Endodermal cell (in vitro differentiated cells): Measurements from ENCODE around the gene CD247. TPM values are rescaled to one million over a fixed set of nuclear protein-coding genes. Genes with fewer than 3 reads are reported as not detected.

Source experiments
- DNase-seq: peaks from one replicate; pipeline ENCODE4 v3.0.0-alpha.2; 2017
- H3K27ac ChIP-seq: 2 replicates; pipeline ENCODE4 v1.5.1; 2013; ENCODE audit warnings: mild to moderate bottlenecking, low read depth, low read length, moderate library complexity
- H3K27me3 ChIP-seq: 2 replicates; pipeline ENCODE4 v1.6.1; 2013; ENCODE audit warnings: mild to moderate bottlenecking, low read length, moderate library complexity; ENCODE audit not compliant: insufficient read depth, control insufficient read depth, poor library complexity, severe bottlenecking
- H3K36me3 ChIP-seq: 2 replicates; pipeline ENCODE4 v1.7.0; 2013; ENCODE audit warnings: mild to moderate bottlenecking, low read length, moderate library complexity; ENCODE audit not compliant: control insufficient read depth, insufficient read depth
- H3K4me1 ChIP-seq: one replicate; pipeline ENCODE4 v1.7.0; 2013; ENCODE audit warnings: low read length; ENCODE audit not compliant: control insufficient read depth, insufficient read depth
- H3K4me3 ChIP-seq: 2 replicates; pipeline ENCODE4 v1.5.1; 2013; ENCODE audit warnings: mild to moderate bottlenecking, low read length, moderate library complexity
- H3K9ac ChIP-seq: 2 replicates; pipeline ENCODE4 v1.6.1; 2013; ENCODE audit warnings: mild to moderate bottlenecking, low read length, moderate library complexity; ENCODE audit not compliant: poor library complexity, severe bottlenecking; ENCODE audit errors: extremely low read depth
- H3K9me3 ChIP-seq: 2 replicates; pipeline ENCODE4 v1.6.1; 2013; ENCODE audit warnings: mild to moderate bottlenecking, low read length, moderate library complexity; ENCODE audit not compliant: control insufficient read depth
- H3K27ac Mint-ChIP-seq: 2 replicates; pipeline ENCODE4 v1.8.0; 2020; ENCODE audit warnings: mixed read lengths
- H3K27me3 Mint-ChIP-seq: 2 replicates; pipeline ENCODE4 v1.8.0; 2021; ENCODE audit warnings: mild to moderate bottlenecking, mixed read lengths; ENCODE audit not compliant: insufficient read depth
- H3K36me3 Mint-ChIP-seq: 2 replicates; pipeline ENCODE4 v1.8.0; 2020; ENCODE audit warnings: low read depth, mixed read lengths
- H3K4me1 Mint-ChIP-seq: 2 replicates; pipeline ENCODE4 v1.8.0; 2020; ENCODE audit warnings: mixed read lengths
- H3K4me3 Mint-ChIP-seq: 2 replicates; pipeline ENCODE4 v1.8.0; 2020; ENCODE audit warnings: mild to moderate bottlenecking, moderate library complexity, mixed read lengths
- H3K9me3 Mint-ChIP-seq: 2 replicates; pipeline ENCODE4 v1.8.0; 2020; ENCODE audit warnings: mild to moderate bottlenecking, mixed read lengths
- WGBS, 2 experiments: methylation state at CpG; one replicate each; pipeline versions ENCODE4 v1.1.5 to v1.1.7; 2013; ENCODE audit warnings: missing lambda C conversion rate in 2 of 2, mixed read lengths in 1 of 2; ENCODE audit not compliant: insufficient coverage in 1 of 2, insufficient read length in 1 of 2; 5-methylcytosine and 5-hydroxymethylcytosine counted together
- total RNA-seq, 2 donors: library from RNA; stranded (reverse); fragmentation: NEBNext Ultra II Directional in 1 of 2; extraction: Animal tissue kit (Norgen Biotek cat#: 25700) in 1 of 2; gene quantifications; 2 replicates in 1 of 2; 3 replicates in 1 of 2; pipeline ENCODE4 v1.2.1, GENCODE V29; 2021
- TF ChIP-seq, protein P1 (sequence below): fragments of 200-600 bp; sonication (generic); conservative IDR thresholded peaks from 2 replicates; pipeline ENCODE4 v1.5.0; 2021; ENCODE audit warnings: antibody characterized with exemption, mild to moderate bottlenecking

CD247 gene
- total RNA-seq, 2 donors from 2014 or later = 0.46 to 0.55 TPM

DNA sequence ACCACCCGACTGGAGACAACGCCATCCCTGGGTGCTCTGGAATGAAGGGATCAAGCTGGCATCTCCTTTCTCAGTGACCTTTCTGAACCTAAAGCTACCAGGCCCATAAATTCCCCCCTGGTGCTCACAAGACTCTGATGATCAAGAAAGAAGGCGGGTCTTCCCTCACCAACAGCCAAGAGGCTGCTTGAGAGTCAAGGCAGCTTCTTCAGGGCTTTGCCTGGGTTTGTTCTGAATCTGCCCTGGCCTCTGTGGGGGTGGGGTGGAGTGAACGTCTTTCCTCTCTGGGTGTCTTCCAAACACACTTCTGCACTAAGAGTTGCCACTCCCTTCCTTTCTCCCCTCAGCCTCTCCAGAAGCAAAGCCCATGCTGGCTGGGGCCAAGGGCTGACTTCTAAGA lies 36.1 kb downstream of the CD247 start:
- Histone ChIP-seq H3K9ac (no peak overlapping the region), H3K9me3 (no peaks in the 10 kb centered on the region), H3K27ac (no peak overlapping the region), H3K27me3 (no peaks in the 10 kb centered on the region), H3K36me3 (no peaks in the 10 kb centered on the region), H3K4me1 (no peaks in the 10 kb centered on the region), H3K4me3 (no peak overlapping the region)
- Mint-ChIP-seq H3K27ac (no peak overlapping the region), H3K27me3 (peaks cover 4% of the 10 kb centered on the region), H3K4me3 (no peak overlapping the region), H3K9me3 (no peaks in the 10 kb centered on the region), H3K4me1 (peaks cover 11% of the 10 kb centered on the region), H3K36me3 (no peaks in the 10 kb centered on the region)
- no peak for DNase-seq
- 86 to 100% methylated on average over 1 to 4 of the region's 4 CpGs for WGBS, 2 experiments
- TF ChIP-seq, protein P1, sequence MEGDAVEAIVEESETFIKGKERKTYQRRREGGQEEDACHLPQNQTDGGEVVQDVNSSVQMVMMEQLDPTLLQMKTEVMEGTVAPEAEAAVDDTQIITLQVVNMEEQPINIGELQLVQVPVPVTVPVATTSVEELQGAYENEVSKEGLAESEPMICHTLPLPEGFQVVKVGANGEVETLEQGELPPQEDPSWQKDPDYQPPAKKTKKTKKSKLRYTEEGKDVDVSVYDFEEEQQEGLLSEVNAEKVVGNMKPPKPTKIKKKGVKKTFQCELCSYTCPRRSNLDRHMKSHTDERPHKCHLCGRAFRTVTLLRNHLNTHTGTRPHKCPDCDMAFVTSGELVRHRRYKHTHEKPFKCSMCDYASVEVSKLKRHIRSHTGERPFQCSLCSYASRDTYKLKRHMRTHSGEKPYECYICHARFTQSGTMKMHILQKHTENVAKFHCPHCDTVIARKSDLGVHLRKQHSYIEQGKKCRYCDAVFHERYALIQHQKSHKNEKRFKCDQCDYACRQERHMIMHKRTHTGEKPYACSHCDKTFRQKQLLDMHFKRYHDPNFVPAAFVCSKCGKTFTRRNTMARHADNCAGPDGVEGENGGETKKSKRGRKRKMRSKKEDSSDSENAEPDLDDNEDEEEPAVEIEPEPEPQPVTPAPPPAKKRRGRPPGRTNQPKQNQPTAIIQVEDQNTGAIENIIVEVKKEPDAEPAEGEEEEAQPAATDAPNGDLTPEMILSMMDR = no peak

DNA sequence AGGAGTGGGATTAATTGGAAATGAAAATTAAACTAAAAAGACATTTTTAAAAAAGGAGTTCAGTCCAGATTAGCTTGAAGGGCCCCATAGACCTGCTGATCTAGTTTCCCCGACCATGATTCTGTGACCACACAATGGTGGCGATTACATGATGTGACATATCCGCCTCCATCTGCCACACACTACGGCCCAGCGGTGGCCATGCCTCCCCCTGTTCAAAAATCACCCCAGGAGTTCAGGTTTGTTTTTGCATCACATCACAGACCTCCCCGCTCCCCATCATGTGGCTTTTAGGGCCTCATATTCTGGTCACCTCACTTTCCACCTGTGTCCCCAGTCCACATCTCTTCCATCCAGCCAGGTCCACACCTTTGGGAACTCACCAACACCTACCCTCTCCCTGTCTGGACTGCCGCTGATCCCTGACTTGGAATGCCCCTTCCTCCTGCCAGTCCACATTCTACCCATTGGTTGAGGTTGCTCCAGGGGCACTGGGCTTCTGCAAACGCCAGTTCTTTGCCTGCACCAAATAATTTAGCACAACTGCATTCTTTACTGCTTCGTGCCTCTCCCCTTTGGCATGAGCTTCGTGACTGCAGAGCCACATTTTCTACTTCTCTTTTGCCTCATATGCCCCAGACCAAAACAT lies 38.9 kb downstream of the CD247 start:
- H3K4me1 Mint-ChIP-seq = no peaks in the 10 kb centered on the region
- Histone ChIP-seq H3K9ac (no peak overlapping the region), H3K27me3 (no peaks in the 10 kb centered on the region), H3K27ac (no peak overlapping the region), H3K9me3 (no peaks in the 10 kb centered on the region), H3K4me3 (no peak overlapping the region), H3K4me1 (no peaks in the 10 kb centered on the region), H3K36me3 (no peaks in the 10 kb centered on the region)
- no peaks in the 10 kb centered on the region for H3K36me3 Mint-ChIP-seq
- TF ChIP-seq, protein P1 = no peak
- peaks cover 4% of the 10 kb centered on the region for H3K27me3 Mint-ChIP-seq
- H3K27ac Mint-ChIP-seq = no peak overlapping the region
- peaks cover 5% of the 10 kb centered on the region for H3K9me3 Mint-ChIP-seq
- peak; percentile 28 for DNase-seq
- 92 to 96% methylated on average over 9 to 10 of the region's 10 CpGs for WGBS, 2 experiments
- no peak overlapping the region for H3K4me3 Mint-ChIP-seq

DNA sequence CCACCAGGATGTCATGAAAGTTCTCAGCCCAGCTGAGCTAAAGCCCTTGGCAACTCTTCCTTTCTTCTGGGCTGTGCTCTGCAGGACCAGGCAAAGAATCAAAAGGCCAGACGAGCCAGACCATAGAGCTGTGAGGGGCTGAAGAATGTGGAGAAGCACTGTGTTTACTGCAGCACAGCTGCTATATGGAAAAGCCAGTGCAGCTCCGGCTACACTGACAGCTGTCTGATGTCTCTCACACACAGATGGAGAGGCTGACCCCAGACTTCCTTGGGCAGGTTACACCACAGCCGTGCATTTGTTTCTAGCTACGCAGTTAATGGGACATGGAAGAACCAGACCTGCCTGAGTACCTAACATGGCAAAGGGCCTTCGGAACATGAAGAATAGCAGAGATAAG lies 40.3 kb downstream of the CD247 start:
- no peaks in the 10 kb centered on the region for H3K36me3 Mint-ChIP-seq
- no peaks in the 10 kb centered on the region for H3K9me3 ChIP-seq
- H3K4me1 ChIP-seq = no peaks in the 10 kb centered on the region
- no peaks in the 10 kb centered on the region for H3K27me3 ChIP-seq
- TF ChIP-seq, protein P1 = no peak
- no peak overlapping the region for H3K4me3 ChIP-seq
- no peak for DNase-seq
- no peak overlapping the region for H3K9ac ChIP-seq
- WGBS, 2 experiments = 81 to 88% methylated on average over 5 of the region's 5 CpGs
- H3K36me3 ChIP-seq = no peaks in the 10 kb centered on the region
- H3K4me1 Mint-ChIP-seq = peaks cover 9% of the 10 kb centered on the region
- H3K27ac ChIP-seq = no peak overlapping the region
- peaks cover 5% of the 10 kb centered on the region for H3K9me3 Mint-ChIP-seq
- no peak overlapping the region for H3K27ac Mint-ChIP-seq
- H3K4me3 Mint-ChIP-seq = no peak overlapping the region
- H3K27me3 Mint-ChIP-seq = peaks cover 4% of the 10 kb centered on the region
